Nephron (organoid): ENCODE measurements around the gene EME2.

Experiments used
- H3K27ac Mint-ChIP-seq, 3 experiments: 2 replicates each; pipeline ENCODE4 v1.8.0; 2020; ENCODE audit warnings: mixed read lengths in 3 of 3, mild to moderate bottlenecking in 2 of 3, moderate library complexity in 1 of 3
- H3K27me3 Mint-ChIP-seq: 2 replicates; pipeline ENCODE4 v1.8.0; 2021; ENCODE audit warnings: low read depth, mild to moderate bottlenecking, moderate library complexity, mixed read lengths
- H3K36me3 Mint-ChIP-seq: 2 replicates; pipeline ENCODE4 v1.8.0; 2020; ENCODE audit warnings: low read depth, mixed read lengths
- H3K4me1 Mint-ChIP-seq: 2 replicates; pipeline ENCODE4 v1.8.0; 2020; ENCODE audit warnings: mixed read lengths
- H3K4me3 Mint-ChIP-seq, 3 experiments: 2 replicates each; pipeline ENCODE4 v1.8.0; 2020; ENCODE audit warnings: mild to moderate bottlenecking in 3 of 3, mixed read lengths in 3 of 3, moderate library complexity in 2 of 3
- H3K9me3 Mint-ChIP-seq: 2 replicates; pipeline ENCODE4 v1.8.0; 2020; ENCODE audit warnings: mixed read lengths
- CTCF ChIP-seq, 3 experiments: fragments of 200-600 bp; sonication (generic); IDR thresholded peaks; one replicate each; pipeline ENCODE4 v1.5.0; 2021; ENCODE audit warnings: antibody characterized with exemption in 3 of 3; ENCODE audit not compliant: unreplicated experiment in 3 of 3

The EME2 gene

GRCh38 chr16:1800701-1801100 is 28.1 kb downstream of the EME2 start:
- TF ChIP-seq CTCF (IDR thresholded peaks at IDR 0.05; ENCODE audit: unreplicated experiment in 3 of 3), result no peak
- H3K36me3 Mint-ChIP-seq, result peaks cover 32% of the 10 kb centered on the region
- no peaks in the 10 kb centered on the region for H3K4me1 Mint-ChIP-seq
- H3K27me3 Mint-ChIP-seq, result no peaks in the 10 kb centered on the region
- H3K9me3 Mint-ChIP-seq, result peaks cover 21% of the 10 kb centered on the region
- H3K27ac Mint-ChIP-seq, result no peak overlapping the region
- H3K4me3 Mint-ChIP-seq, result no peak overlapping the region

- peaks cover 27% of the 10 kb centered on the region for H3K36me3 Mint-ChIP-seq
- H3K4me1 Mint-ChIP-seq, result no peaks in the 10 kb centered on the region
- H3K9me3 Mint-ChIP-seq, result no peaks in the 10 kb centered on the region
- H3K27ac Mint-ChIP-seq, result no peak overlapping the region
- no peak for TF ChIP-seq CTCF (IDR thresholded peaks at IDR 0.05; ENCODE audit: unreplicated experiment in 3 of 3)
- H3K27me3 Mint-ChIP-seq, result no peaks in the 10 kb centered on the region
- H3K4me3 Mint-ChIP-seq, result no peak overlapping the region
Measured at GRCh38 chr16:1807626-1808025, 35.0 kb downstream of the EME2 start.

- Mint-ChIP-seq H3K4me3 (no peak overlapping the region), H3K36me3 (peaks cover 33% of the 10 kb centered on the region), H3K27me3 (no peaks in the 10 kb centered on the region), H3K4me1 (no peaks in the 10 kb centered on the region), H3K27ac (no peak overlapping the region), H3K9me3 (no peaks in the 10 kb centered on the region)
- TF ChIP-seq CTCF (IDR thresholded peaks at IDR 0.05; ENCODE audit: unreplicated experiment in 3 of 3), result no peak
Measured at GRCh38 chr16:1808691-1809090, 36.1 kb downstream of the EME2 start.

GRCh38 chr16:1809281-1809801 is 36.7 kb downstream of the EME2 start:
- H3K4me1 Mint-ChIP-seq, result no peaks in the 10 kb centered on the region
- no peaks in the 10 kb centered on the region for H3K9me3 Mint-ChIP-seq
- H3K36me3 Mint-ChIP-seq, result peaks cover 36% of the 10 kb centered on the region
- no peak overlapping the region for H3K4me3 Mint-ChIP-seq
- no peak overlapping the region for H3K27ac Mint-ChIP-seq
- H3K27me3 Mint-ChIP-seq, result no peaks in the 10 kb centered on the region
- TF ChIP-seq CTCF (IDR thresholded peaks at IDR 0.05; ENCODE audit: unreplicated experiment in 3 of 3), result no peak

GRCh38 chr16:1810106-1810505 is 37.5 kb downstream of the EME2 start:
- no peak overlapping the region for H3K4me3 Mint-ChIP-seq
- H3K36me3 Mint-ChIP-seq, result peaks cover 36% of the 10 kb centered on the region
- TF ChIP-seq CTCF (IDR thresholded peaks at IDR 0.05; ENCODE audit: unreplicated experiment in 3 of 3), result no peak
- no peak overlapping the region for H3K27ac Mint-ChIP-seq
- no peaks in the 10 kb centered on the region for H3K9me3 Mint-ChIP-seq
- H3K4me1 Mint-ChIP-seq, result no peaks in the 10 kb centered on the region
- H3K27me3 Mint-ChIP-seq, result no peaks in the 10 kb centered on the region

- Mint-ChIP-seq H3K9me3 (no peaks in the 10 kb centered on the region), H3K27me3 (no peaks in the 10 kb centered on the region), H3K36me3 (peaks cover 36% of the 10 kb centered on the region), H3K4me3 (no peak overlapping the region), H3K4me1 (no peaks in the 10 kb centered on the region), H3K27ac (no peak overlapping the region)
- no peak for TF ChIP-seq CTCF (IDR thresholded peaks at IDR 0.05; ENCODE audit: unreplicated experiment in 3 of 3)
Measured at GRCh38 chr16:1810536-1810935, 37.9 kb downstream of the EME2 start.
